ENCODE data around the gene NT5E.

NT5E gene

DNA sequence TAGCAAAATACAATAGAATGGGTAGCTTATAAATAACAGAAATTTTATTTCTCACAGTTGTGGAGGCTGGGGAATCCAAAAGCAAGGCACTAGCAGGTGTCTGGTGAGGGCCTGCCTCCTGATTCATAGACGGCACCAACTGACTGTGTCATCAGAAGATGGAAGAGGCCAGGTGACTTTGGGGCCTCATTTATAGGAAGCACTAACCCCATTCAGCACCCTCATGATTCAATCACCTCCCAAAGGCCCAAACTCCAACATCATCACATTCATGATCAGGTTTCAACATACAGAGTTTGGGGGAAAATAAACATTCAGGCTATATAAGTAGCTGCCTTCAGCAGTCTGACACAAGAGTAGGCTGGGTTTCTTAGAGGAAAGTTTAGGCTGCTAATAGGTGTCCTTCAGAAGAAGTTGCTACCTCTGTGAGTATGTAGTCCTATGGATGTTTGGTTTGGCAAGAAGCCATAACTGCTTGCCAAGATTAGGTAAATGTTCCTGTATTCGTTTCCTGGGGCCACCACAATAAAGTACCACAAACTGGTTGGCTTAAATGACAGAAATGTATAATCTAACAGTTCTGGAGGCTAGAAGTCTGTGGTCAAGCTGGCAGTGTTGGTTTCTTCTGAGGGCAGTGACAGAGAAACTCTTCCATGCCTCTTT lies 48.8 kb downstream of the NT5E start:
- H3K4me3 ChIP-seq (ENCODE audit: low read depth, low read length), result no peak overlapping the region
- peaks cover 15% of the 10 kb centered on the region for H3K4me1 ChIP-seq (ENCODE audit: control insufficient read depth, insufficient read depth, low read length)
- ChIA-PET CTCF (interaction anchor here (0.9 to 7.7 kb wide), 5 partner anchors 15 to 143 kb away, joined by 3 to 89 read pairs (median 6); no protein-coding TSS in a partner anchor), POLR2A (interaction anchor here (1.6 kb wide), 1 partner anchor 180 kb away, joined by 7 read pairs; no protein-coding TSS in a partner anchor)
- no peaks in the 10 kb centered on the region for H3K9me3 ChIP-seq (ENCODE audit: control insufficient read depth, insufficient read depth, low read depth, low read length)
- H3K36me3 ChIP-seq (ENCODE audit: control insufficient read depth in 2 of 2, insufficient read depth in 1 of 2, low read length in 2 of 2), result peaks cover 0 to 11% of the 10 kb centered on the region in 2 experiments; a peak in 1 of 3 replicates
- peak overlapping the region; percentile 1; the same call in 1 of the 2 replicates for H3K27ac ChIP-seq (ENCODE audit: extremely low read depth, low read depth, low read length)
- no peak for TF ChIP-seq ZSCAN18 (tag by site-specific recombination; IDR thresholded peaks at IDR 0.05)
- no peak for TF ChIP-seq ZNF169 (tag by site-specific recombination; IDR thresholded peaks at IDR 0.05)
- TF ChIP-seq ZNF629 (tag by site-specific recombination; IDR thresholded peaks at IDR 0.05), result 0 out of 2 replicates have a peak, but pooled peaks have one; percentile 35
- peak; percentile 18; the same call in 1 of the 2 replicates for TF ChIP-seq ZNF394 (tag by site-specific recombination; IDR thresholded peaks at IDR 0.05; ENCODE audit: borderline replicate concordance)
- TF ChIP-seq ZBTB21 (tag by site-specific recombination; IDR thresholded peaks at IDR 0.05), result no peak; the same call in 1 of the 2 replicates
- TF ChIP-seq ZNF302 (tag by site-specific recombination; IDR thresholded peaks at IDR 0.05; ENCODE audit: low read depth), result no peak
- TF ChIP-seq GFI1B (tag by site-specific recombination; IDR thresholded peaks at IDR 0.05), result no peak
- no peak for TF ChIP-seq HOXC10 (CRISPR knock-in tag; IDR thresholded peaks at IDR 0.05)
- peak; percentile 68 for TF ChIP-seq ZXDB (tag by site-specific recombination; IDR thresholded peaks at IDR 0.05)
- TF ChIP-seq ZBTB7A (tag by site-specific recombination; IDR thresholded peaks at IDR 0.05; ENCODE audit: low read depth), result no peak
- TF ChIP-seq ZNF623 (tag by site-specific recombination; IDR thresholded peaks at IDR 0.05), result peak; percentile 21; the same call in 1 of the 2 replicates
- no peak for TF ChIP-seq ZNF114 (tag by site-specific recombination; IDR thresholded peaks at IDR 0.05)
- peak; percentile 85 for TF ChIP-seq ZNF366 (tag by site-specific recombination; conservative IDR thresholded peaks at IDR 0.05)
- no peak for TF ChIP-seq HOXD13 (CRISPR knock-in tag; IDR thresholded peaks at IDR 0.05; ENCODE audit: borderline replicate concordance)
- TF ChIP-seq, protein P1, sequence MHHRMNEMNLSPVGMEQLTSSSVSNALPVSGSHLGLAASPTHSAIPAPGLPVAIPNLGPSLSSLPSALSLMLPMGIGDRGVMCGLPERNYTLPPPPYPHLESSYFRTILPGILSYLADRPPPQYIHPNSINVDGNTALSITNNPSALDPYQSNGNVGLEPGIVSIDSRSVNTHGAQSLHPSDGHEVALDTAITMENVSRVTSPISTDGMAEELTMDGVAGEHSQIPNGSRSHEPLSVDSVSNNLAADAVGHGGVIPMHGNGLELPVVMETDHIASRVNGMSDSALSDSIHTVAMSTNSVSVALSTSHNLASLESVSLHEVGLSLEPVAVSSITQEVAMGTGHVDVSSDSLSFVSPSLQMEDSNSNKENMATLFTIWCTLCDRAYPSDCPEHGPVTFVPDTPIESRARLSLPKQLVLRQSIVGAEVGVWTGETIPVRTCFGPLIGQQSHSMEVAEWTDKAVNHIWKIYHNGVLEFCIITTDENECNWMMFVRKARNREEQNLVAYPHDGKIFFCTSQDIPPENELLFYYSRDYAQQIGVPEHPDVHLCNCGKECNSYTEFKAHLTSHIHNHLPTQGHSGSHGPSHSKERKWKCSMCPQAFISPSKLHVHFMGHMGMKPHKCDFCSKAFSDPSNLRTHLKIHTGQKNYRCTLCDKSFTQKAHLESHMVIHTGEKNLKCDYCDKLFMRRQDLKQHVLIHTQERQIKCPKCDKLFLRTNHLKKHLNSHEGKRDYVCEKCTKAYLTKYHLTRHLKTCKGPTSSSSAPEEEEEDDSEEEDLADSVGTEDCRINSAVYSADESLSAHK (tag by site-specific recombination; IDR thresholded peaks at IDR 0.05), result peak; percentile 47; the same call in 1 of the 2 replicates
- no peak for TF ChIP-seq ZFP3 (tag by site-specific recombination; IDR thresholded peaks at IDR 0.05; ENCODE audit: low read depth)
- 0 out of 2 replicates have a peak, but pooled peaks have one; percentile 32 for TF ChIP-seq KLF8 (tag by site-specific recombination; IDR thresholded peaks at IDR 0.05)
- TF ChIP-seq IKZF3 (tag by site-specific recombination; IDR thresholded peaks at IDR 0.05), result peak; percentile 44; the same call in 1 of the 2 replicates
- peak; percentile 38; the same call in 1 of the 2 replicates for TF ChIP-seq ZNF449 (tag by site-specific recombination; IDR thresholded peaks at IDR 0.05)
- no peak for TF ChIP-seq ZNF768 (tag by site-specific recombination; IDR thresholded peaks at IDR 0.05)
- no peak for TF ChIP-seq ZEB2 (tag by site-specific recombination; IDR thresholded peaks at IDR 0.05)
- no peak for TF ChIP-seq ZNF48 (tag by site-specific recombination; IDR thresholded peaks at IDR 0.05)
- TF ChIP-seq ZNF121 (tag by site-specific recombination; IDR thresholded peaks at IDR 0.05), result no peak
- TF ChIP-seq ZNF146 (tag by site-specific recombination; IDR thresholded peaks at IDR 0.05), result no peak
- TF ChIP-seq KLF7 (tag by site-specific recombination; IDR thresholded peaks at IDR 0.05; ENCODE audit: borderline replicate concordance), result no peak
- TF ChIP-seq, protein P2, sequence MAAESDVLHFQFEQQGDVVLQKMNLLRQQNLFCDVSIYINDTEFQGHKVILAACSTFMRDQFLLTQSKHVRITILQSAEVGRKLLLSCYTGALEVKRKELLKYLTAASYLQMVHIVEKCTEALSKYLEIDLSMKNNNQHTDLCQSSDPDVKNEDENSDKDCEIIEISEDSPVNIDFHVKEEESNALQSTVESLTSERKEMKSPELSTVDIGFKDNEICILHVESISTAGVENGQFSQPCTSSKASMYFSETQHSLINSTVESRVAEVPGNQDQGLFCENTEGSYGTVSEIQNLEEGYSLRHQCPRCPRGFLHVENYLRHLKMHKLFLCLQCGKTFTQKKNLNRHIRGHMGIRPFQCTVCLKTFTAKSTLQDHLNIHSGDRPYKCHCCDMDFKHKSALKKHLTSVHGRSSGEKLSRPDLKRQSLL (tag by site-specific recombination; IDR thresholded peaks at IDR 0.05), result no peak
- peak; percentile 70 for TF ChIP-seq FEZF1 (tag by site-specific recombination; IDR thresholded peaks at IDR 0.05)
- TF ChIP-seq ZFP69B (tag by site-specific recombination; IDR thresholded peaks at IDR 0.05), result no peak
- TF ChIP-seq, protein P3, sequence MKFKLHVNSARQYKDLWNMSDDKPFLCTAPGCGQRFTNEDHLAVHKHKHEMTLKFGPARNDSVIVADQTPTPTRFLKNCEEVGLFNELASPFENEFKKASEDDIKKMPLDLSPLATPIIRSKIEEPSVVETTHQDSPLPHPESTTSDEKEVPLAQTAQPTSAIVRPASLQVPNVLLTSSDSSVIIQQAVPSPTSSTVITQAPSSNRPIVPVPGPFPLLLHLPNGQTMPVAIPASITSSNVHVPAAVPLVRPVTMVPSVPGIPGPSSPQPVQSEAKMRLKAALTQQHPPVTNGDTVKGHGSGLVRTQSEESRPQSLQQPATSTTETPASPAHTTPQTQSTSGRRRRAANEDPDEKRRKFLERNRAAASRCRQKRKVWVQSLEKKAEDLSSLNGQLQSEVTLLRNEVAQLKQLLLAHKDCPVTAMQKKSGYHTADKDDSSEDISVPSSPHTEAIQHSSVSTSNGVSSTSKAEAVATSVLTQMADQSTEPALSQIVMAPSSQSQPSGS (tag by site-specific recombination; IDR thresholded peaks at IDR 0.05; ENCODE audit: low read depth), result no peak
- TF ChIP-seq, protein P4, sequence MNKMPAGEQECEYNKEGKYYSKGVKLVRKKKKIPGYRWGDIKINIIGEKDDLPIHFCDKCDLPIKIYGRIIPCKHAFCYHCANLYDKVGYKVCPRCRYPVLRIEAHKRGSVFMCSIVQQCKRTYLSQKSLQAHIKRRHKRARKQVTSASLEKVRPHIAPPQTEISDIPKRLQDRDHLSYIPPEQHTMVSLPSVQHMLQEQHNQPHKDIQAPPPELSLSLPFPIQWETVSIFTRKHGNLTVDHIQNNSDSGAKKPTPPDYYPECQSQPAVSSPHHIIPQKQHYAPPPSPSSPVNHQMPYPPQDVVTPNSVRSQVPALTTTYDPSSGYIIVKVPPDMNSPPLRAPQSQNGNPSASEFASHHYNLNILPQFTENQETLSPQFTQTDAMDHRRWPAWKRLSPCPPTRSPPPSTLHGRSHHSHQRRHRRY (tag by site-specific recombination; IDR thresholded peaks at IDR 0.05), result no peak
